Body of pancreas (tissue), 4 donors: Measurements from ENCODE around the gene SPRY4.

Experiments used
- POLR2A ChIP-seq, 3 donors: fragments of 450-650 bp; IDR thresholded peaks; one replicate each; pipeline ENCODE4 v1.6.1; 2016; ENCODE audit warnings: antibody characterized with exemption in 3 of 3, mild to moderate bottlenecking in 2 of 3
- TF ChIP-seq, protein P1 (sequence below), 7 experiments: fragments of 450-650 bp in 4 of 7; fragments of 200-600 bp in 3 of 7; sonication (generic) in 3 of 7; IDR thresholded peaks; one replicate each; pipeline ENCODE4 v1.5.1; 2016 to 2019; ENCODE audit warnings: antibody characterized with exemption in 7 of 7

DNA sequence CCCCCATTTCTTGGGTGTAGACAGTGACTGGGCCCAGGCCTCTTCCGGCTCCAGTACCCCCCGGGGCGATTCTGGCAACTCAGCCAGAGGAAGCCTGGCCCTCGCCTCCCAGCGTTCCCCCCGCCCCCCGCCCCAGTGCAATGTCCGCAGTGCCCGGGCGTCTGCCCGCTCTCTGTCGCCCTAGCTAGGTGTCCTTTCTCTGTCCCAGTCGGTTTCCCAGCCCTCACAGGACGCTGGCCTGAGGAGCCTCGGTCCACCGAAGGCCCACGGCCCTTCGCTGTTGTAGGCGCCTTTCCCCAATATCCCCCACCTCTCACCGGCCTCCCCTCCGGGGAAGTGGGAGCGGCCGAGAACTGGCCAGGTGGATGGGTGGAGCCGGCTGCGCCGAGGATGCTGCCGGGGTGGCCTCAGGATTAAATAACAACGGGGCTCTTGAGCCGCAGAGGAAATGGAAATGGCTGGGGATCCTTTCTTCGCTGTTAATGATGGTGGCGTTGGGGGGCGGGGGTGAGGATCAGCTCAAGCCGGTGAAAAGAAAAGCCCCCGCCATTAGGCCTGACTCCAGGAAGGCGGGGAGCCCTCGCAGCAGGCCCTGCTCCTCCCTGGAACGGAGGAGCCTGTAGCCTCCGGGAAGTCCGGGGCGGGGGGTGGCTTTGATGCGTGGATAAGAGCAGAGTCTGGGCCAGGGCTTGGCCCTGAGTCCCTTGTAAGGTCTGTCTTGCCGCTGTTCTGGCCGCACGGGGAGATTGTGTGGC, 1.1 kb upstream of the SPRY4 start:
- TF ChIP-seq, protein P1, sequence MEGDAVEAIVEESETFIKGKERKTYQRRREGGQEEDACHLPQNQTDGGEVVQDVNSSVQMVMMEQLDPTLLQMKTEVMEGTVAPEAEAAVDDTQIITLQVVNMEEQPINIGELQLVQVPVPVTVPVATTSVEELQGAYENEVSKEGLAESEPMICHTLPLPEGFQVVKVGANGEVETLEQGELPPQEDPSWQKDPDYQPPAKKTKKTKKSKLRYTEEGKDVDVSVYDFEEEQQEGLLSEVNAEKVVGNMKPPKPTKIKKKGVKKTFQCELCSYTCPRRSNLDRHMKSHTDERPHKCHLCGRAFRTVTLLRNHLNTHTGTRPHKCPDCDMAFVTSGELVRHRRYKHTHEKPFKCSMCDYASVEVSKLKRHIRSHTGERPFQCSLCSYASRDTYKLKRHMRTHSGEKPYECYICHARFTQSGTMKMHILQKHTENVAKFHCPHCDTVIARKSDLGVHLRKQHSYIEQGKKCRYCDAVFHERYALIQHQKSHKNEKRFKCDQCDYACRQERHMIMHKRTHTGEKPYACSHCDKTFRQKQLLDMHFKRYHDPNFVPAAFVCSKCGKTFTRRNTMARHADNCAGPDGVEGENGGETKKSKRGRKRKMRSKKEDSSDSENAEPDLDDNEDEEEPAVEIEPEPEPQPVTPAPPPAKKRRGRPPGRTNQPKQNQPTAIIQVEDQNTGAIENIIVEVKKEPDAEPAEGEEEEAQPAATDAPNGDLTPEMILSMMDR (IDR thresholded peaks at IDR 0.05): no peak
- peak in 1 of 3 donors; percentile 26 for TF ChIP-seq POLR2A (IDR thresholded peaks at IDR 0.05)
